Stimulated activated CD8-positive, alpha-beta memory T cell treated with anti-CD3 and anti-CD28 coated beads, Interleukin-12 subunit alpha, Interleukin-12 subunit beta, amount 100 ng/mL, for 4 hours (primary cell): Measurements from ENCODE around the gene OSTN.
"Not testable (repeated sequence)": the region's sequence is repeated elsewhere in the genome, so short reads cannot be mapped to it uniquely, and the experiment has no call there.

Experiments
- DNase-seq: peaks from one replicate; pipeline ENCODE4 v3.0.0-alpha.2; 2020; ENCODE audit warnings: low read depth

The OSTN gene

DNA sequence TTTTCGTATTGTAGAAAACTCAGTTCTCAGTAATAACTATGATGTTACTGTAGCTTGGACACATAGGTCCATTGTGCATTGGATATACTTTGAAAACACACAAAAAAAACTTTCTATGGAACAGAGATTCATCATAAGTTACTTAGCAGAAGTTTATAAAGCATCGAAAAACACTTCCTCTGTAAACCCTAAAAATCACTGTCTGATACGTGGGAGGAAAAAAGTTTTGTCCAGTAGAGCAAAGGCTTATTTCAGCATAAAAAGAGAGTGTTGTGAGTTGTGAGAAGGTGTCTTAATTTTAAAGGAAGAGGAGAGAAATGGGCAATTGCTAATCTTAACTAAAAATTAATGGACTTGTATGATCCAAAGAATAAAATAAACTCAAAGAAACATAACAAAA is 64.8 kb downstream of the OSTN start:
- no peak for DNase-seq

DNA sequence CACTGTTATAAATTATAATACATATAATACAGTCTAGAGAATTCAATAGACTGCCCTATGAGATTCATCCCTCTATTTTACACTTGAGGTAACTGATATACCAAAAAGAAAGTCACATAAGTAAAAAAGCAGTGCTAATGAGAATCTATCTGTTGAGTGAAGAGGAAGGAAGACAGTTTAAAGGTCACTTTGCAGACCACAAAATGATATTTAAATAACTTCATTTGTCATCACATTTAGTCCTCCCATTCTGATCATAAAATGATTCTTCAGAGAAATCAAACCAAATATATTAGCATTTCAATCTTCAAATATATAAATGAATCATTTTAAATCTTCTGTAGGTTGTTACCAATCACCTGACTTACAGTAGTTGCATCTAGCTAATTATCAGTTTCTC is 69.7 kb downstream of the OSTN start:
- no peak for DNase-seq

DNA sequence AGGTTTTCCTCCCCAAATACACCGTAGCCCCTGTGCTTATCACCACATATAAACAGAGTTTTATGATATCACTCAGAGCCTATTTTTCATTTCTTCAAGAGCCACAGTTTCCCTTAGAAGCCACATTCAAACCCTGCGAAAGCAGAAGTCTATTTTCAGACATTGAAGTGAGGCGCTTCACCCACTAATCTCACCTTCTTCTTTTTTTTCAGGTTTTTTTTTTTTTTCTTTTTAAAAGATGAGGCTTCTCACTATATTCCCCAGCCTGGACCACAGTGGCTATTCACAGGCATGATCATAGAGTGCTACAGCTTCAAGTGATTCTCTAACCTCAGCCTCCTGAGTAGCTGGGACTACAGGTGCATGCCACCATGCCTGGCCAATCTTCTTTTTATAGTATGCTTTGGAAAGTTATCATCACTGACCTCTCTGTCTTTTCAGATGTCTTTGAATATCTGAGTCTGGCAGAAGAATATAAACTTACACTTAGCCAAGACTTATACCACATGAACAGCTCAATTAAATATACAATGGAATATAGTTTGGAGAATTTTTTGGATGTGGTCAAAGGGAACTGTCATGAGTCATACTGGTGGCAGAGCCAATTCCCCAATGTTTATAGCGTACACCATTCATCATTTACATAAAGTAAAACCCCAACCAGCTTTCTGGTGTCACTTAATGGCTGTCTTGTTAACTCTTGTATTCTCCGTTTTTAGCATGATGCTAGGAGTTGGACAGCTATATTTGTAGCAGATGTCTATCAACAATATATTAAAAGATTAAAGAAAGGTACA is 70.4 kb downstream of the OSTN start:
- DNase-seq: no peak

DNA sequence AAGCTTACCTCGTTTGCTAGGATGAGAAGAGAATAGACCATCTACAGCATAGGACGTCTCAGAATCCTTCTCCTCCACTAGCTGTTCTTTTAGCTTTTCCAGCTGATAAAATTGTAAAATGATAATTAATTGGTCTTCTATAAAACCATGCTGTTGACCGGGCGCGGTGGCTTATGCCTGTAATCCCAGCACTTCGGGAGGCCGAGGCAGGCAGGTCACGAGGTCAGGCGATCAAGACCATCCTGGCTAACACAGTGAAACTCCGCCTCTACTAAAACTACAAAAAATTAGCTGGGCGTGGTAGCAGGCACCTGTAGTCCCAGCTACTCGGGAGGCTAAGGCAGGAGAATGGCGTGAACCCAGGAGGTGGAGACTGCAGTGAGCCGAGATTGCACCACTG is 76.2 kb downstream of the OSTN start:
- not testable (repeated sequence) for DNase-seq

DNA sequence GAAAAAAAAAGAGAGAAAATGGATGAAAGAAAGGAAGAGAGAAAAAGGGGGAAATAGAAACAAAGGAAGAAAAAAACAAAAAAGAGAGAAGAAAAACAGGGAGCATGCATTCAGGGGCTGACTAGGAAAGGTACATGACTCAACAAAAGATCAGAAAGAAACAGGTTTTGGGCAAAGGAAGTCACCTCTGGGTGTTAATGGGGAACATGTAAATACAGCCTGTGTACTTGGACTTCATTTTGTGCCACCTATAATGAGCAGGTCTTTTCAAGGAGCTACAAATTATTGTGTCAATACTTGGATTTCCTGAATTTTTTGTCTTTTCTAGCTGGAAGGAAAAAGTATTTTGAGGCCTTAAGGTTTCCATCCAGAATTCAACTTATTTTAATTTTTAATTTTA is 76.7 kb downstream of the OSTN start:
- DNase-seq: no peak

DNA sequence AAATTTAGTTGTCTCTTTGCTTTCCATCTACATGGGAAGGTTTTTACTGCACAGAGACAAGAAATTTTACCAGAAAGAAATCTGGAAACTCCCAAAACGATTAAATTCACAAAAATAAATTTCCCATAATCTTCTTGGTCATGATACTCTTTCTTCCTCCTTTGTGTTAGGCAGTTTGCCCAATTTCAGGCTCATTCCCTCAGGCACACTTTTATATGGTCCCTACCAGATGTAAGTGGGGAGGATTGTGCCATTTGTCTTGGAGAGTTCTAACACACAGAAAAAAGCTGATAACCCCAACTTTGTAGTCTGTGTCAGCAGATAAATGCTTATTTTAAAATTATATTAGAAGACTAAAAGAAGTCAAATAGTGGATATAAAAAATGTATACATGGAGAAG is 81.1 kb downstream of the OSTN start:
- no peak for DNase-seq

DNA sequence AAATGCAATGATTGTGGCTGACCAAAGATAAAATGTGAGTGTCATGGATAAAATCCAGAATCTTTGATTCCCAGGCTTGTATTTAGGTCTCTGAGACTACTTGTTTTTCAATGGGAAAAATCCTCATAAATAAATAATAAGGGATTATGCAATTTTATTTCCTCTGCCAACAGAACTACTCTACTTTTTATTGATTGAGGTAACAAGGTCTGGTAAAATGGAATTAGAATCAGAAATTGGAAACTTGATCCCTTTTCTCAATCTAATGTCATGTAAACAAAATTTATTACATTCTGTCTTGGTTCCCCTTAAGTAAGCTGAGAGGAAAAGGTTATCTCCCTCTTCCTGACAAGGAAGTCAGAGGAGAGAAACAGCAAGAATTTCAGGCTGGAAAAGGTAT is 81.8 kb downstream of the OSTN start:
- no peak for DNase-seq

DNA sequence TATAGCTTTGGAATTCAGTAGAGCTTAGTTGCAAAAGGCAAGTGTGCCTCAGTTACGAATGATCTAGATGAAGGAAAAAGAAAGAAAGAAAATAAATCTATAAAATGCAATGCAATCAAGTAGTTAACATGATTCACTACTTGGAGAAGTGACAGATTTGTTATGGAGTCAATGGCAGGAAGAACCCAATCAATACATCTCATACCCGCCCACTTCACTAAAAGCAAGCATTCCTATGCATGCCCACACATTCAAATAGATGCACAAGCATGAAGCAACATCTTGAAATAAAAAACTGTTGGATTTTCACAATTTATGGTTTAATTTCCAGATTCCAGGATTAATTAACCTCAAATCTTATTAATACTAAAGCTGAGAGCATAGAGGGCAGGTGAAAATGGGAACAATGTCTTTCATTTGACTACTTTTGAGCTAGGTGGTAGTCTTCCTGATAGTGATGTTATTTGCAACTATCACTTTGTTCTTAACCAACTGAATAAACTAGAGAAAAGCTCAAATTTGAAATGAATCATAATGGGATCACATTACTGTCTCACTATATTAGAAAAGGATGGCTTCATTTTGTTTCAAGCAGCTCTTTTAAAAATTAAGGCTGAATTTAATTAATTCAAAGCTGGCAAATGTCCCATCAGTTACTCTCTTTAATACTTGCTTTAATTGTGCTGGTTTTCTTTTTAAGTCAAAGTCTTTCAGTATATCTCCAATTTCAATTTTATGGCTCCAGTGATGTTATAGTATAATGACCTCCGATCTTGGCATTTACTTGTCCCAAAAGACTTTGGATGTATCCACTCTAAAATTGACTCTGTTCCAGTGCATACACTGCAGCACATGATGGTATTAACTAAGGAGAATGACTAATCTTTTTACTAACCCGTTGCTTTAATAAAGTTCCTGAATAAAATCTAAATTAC is 83.5 kb downstream of the OSTN start:
- no peak for DNase-seq

DNA sequence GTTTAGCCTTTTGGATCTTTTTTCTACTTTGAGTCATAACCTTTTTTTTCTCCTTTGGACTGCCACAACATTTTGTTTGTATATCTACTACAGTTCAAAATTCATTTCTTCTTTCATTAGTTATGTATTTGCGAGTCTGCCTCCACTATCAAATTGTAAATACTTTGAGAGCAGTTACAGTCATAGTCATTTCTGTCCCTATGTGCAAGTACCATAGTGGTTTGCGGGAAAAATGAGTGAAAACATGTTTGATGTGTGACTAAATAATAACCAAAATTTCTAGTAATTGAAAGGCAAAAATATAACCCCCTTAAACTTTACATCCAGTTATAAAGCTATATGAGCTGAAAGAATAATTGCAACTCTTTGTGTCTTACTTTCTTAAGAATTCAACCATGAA is 84.4 kb downstream of the OSTN start:
- DNase-seq: no peak

DNA sequence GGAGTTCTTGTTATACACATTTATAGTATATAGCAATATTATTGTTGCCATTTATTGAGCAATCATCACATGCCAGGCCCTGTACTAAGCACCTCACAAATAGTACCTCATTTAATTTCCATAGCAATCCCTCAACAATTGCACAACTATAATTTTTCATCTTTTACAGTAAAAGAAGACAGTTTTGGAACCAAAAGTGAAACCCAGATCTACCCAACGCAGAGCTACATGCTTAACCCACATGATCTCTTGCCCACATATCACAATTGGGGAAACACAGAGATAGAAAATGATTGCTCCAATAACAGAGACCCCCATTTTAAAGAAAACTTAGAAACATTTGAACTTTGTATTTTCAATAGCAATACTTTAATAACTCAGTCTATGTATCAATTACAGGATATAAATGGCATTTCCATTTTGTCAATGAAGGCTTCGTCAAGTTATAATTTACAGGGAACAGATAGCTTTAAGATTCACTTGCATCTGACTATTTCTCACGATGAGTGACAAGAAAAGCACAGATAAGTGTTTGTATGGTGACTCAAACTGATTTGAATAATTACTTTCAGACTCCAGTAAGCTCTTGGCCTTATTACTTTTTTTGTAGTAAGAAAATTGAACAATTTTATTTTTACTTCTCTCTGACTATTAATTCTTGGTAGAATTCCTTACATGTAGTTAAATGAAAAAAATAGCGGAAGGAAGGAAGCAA is 91.4 kb downstream of the OSTN start:
- DNase-seq: no peak

DNA sequence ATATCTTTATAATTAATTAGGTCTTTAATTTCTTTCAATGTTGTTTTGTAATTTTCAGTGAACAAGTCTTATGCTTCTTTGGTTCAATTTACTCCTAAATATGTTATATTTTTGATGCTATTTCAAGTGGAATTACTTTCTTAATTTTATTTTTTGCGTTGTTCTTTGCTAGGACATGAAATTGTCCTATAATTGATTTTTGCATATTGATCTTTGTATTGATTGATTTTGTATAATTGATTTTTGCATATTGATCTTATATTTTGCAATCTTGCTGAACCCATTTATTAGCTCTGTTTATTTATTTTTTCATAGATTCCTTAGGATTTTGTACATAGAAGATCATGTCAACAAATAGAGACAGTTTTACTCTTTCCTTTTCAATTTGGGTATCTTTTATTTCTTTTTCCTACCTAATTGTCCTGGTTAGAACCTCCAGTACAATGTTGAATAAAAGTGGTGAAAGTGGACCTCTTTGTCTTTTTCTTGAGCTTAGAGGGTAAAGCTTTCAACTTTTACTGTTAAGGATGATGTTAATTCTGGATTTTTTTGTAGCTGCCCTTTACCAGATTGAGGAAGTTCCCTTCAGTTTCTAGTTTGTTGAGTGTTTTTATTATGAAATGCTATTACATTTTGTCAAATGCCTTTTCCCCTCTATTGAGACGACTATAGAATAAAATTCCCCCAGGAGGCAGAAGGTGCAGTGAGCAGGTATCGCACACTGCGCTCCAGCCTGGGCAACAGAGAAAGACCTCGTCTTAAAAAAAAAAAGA is 93.4 kb downstream of the OSTN start:
- DNase-seq: no peak

DNA sequence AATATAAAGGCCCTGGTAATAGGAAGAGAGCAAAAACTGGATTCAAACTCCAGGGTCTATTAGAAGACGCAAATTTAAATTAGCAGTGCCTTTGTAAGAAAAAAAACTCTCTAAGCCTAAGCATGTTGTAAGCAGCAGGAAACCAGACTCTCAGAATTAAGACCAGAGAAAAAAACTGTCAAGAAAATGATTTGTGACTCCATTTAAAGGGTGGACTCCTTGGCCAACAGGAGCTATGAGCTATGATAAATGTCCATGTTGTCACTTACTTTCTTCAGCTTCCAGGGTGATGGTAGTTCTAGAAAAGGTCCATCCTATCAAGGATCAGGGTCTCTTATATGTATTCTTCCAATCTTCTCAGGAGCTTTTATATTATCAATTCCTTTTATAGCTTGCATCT is 95.2 kb downstream of the OSTN start:
- no peak for DNase-seq

DNA sequence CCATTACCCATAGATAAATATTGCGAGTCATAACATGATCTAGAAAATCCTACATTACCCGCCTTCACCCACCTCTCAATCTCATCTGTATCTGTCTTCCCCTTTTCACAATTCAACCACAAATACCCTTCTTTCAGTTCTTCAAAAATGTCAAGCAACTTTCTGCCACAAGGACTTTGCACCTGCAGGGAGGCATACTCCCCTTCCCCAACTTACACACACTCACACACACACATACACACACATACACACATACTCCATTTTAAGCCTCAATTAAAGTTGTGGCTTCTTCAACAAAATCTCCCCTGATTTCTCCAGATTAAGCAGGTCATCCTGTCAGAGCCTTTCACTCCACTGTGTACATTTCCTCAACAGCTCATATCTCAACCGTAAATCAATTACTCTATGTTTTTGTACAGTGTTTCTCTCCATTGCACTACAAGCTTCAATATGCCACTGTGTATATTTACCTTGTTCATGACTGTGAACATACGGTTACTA is 97.0 kb downstream of the OSTN start:
- DNase-seq: no peak

DNA sequence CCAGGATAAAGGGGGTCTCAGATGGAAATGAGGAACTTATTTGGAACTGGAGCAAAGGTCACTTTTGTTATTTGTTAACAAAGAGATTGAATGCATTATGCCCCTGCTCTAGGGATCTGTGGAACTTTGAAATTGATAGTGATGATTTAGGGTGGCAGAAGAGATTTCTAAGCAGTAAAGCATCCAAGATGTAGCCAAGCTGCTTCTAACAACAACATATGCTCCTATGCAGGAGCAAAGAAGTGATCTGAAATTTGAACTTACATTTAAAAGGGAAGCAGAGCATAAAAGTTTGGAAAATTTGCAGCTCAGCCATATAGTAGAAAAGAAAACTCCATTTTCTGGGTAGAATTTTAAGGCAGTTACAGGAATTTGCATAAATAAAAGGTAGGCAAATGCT is 99.8 kb downstream of the OSTN start:
- DNase-seq: no peak

DNA sequence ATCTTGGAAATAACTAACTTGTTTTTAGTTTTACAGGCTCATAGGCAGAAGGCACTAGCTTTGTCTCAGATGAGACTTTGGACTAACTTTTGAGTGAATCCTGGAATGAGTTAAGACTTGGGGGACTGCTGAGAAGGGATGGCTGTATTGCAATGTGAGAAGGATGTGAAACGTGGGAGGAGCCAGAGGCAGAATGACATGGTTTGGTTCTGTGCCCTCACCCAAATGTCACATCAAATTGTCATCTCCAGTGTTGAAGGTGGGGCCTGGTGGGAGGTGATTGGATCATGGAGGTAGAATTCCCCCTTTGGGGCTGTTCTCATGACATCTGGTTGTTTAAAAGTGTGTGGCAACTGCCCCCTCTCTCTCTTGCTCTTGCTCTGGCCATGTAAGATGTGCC is 101.4 kb downstream of the OSTN start:
- DNase-seq: no peak

DNA sequence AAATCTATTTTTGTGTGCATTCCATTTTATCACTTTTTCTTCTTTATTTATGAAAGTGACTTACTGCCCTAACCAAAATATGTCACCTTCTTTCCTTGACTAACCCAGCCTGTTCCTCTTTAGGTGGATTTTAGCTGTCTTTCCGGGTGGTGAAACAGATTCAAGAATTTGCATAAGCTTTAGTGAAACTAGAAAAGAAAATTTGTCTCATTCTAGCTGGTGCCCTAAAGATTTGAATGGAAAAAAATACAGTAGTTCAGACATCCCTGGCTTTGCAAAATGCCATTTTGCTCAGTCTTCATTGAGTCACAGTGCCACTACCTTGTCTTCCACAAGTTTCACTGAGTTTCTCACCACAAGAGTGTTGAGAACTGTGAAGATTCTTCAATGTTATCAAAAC is 102.0 kb downstream of the OSTN start:
- DNase-seq: no peak

DNA sequence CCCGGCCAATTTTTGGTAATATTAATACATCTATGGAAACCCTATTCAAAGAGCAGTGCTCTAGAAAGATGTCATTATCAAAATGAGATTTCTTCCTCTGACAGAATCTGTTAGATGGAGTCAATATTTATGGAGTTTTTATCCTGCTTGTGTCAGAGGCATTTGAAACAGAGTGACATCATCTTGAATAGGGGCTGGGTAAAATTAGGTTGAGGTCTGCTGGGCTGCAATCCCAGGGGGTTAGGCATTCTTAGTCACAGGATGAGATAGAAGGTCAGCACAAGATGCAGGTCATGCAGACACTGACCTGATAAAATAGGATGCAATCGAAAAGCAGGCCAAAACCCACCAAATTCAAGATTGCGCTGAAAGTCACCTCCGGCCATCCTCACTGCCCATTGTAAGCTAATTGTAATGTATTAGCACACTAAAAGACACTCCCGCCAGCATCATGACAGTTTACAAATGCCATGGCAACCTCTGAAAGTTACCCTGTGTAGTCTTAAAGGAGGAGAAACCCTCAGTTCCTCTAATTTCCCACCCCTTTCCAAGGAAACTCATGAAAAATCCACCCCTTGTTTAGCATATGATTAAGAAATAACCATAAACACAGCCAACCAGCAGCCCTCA is 102.9 kb downstream of the OSTN start:
- no peak for DNase-seq

DNA sequence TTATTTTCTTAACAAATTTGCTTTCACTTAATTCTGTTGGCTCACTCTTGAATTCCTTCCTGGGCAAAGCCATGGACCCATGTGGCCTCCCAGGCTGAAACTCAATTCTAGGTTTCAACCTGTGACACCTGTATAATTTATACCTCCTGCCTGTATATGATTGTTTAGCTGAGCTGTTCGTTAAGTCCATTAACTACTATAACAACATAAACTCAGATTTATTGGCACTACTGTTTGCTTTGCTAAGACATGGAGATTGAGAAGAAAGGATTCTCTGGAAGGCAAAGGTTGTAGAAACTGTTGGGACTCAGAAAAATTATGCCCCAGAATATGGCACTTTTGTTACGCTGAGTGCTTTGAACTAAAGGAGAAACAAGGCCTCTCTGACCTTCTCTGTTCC is 103.4 kb downstream of the OSTN start:
- DNase-seq: no peak

DNA sequence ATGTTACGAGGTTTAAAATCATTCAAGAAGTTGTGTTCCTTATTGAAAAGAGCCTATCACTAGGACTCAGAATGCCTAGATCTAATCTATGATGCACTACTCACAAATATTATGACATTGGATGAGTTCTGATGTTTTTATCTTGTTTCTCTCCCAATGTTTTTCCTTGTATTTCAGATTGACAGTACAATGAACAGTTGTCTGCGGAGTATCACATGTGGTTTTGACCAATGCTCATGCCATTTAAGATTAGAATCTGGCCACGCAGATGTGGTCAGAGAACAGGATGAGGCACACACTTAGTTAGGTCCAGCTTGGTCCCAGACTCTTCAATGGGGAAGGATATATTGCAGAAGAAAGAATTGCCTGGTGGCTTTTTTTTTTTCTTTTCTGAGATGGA is 104.6 kb downstream of the OSTN start:
- no peak for DNase-seq

DNA sequence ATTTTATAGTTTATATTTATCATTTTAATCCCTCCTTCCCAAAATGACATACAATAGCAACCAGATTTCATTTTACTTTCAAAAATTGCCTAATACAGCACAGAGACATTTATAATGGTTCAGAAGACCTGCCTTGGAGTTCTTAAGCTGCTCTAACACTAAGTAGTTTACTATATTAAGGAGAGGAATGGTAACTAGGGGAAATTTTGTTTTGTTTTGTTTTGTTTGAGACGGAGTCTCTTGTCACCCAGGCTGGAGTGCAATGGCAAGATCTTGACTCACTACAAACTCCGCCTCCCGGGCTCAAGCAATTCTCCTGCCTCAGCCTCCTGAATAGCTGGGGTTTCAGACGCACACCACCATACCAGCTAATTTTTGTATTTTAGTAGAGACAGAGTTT is 107.4 kb downstream of the OSTN start:
- DNase-seq: no peak

DNA sequence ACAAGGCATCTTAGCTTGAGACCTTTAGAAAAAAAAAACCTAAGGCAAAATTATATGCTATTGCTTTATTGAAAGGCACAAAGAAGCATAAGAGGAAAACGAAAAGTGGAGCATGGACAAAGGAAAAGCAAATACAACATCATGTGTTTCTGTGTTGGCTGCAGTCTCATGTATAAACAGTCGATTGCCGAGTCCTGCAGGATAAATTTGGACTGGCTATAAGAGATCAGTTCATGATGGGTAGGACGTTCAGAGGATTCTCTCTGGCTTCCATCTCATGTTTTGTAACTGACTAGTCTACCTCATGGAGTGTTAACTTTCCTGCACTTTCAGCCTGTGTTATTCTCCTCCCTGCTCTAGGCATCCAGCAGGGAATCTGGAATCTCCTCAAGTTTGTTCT is 108.3 kb downstream of the OSTN start:
- no peak for DNase-seq
